Adrenal gland (tissue), 5 donors: Measurements from ENCODE around the gene TFG.

Experiments
- CTCF ChIP-seq, 6 experiments: fragments of 450-650 bp in 4 of 6; fragments of 200-600 bp in 2 of 6; sonication (generic) in 1 of 6; IDR thresholded peaks; 1 replicate in 5 of 6; 2 replicates in 1 of 6; pipeline versions ENCODE4 v1.5.1 to v1.8.0; 2016 to 2021; ENCODE audit warnings: antibody characterized with exemption in 6 of 6, mild to moderate bottlenecking in 2 of 6, moderate library complexity in 1 of 6
- POLR2A ChIP-seq, 2 donors: fragments of 450-650 bp; IDR thresholded peaks; one replicate each; pipeline ENCODE4 v1.6.1; 2017; ENCODE audit warnings: antibody characterized with exemption in 2 of 2, mild to moderate bottlenecking in 2 of 2, moderate library complexity in 1 of 2
- donor health status: DM: no; HTN: no; CAD: no.

- TF ChIP-seq CTCF (IDR thresholded peaks at IDR 0.05) (no peak), POLR2A (IDR thresholded peaks at IDR 0.05) (no peak)
Measured at GRCh38 chr3:100756441-100756840, 47.1 kb downstream of the TFG start.
